GM12801 (cell line): ENCODE measurements around the gene CNPY2.

Source experiments
- CTCF ChIP-seq: IDR thresholded peaks from one replicate; pipeline ENCODE4 v1.5.1; 2011; ENCODE audit warnings: control low read depth; ENCODE audit not compliant: insufficient read length; ENCODE audit errors: extremely low read depth

The CNPY2 gene

DNA sequence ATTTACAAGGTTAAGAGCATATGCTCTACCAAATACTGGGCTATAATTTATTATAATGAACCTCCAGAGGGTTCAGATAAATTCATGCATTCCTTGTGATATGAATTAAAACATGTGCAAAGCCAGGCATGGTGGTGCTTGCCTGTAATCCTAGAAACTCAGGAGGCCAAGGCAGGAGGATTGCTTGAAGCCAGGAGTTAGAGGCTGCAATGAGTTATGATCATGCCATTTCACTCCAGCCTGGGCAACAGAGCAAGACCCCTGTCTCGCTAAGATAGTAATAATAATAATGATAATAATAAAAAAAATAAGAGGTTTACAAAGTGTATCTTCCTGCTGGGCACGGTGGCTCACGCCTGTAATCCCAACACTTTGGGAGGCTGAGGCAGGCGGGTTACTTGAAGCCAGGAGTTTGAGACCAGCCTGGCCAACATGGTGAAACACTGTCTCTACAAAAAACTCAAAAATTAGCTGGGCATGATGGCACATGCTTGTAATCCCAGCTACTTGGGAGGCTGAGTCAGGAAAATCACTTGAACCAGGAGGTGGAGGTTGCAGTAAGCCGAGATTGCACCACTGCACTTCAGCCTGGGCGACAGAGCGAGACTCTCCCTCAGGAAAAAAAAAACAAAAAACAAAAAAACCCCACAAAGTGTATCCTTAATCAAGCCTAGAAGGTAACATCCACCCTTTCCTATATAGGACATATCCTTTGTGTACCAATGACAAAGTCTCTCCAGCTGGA lies 8.4 kb downstream of the CNPY2 start:
- no peak for TF ChIP-seq CTCF

DNA sequence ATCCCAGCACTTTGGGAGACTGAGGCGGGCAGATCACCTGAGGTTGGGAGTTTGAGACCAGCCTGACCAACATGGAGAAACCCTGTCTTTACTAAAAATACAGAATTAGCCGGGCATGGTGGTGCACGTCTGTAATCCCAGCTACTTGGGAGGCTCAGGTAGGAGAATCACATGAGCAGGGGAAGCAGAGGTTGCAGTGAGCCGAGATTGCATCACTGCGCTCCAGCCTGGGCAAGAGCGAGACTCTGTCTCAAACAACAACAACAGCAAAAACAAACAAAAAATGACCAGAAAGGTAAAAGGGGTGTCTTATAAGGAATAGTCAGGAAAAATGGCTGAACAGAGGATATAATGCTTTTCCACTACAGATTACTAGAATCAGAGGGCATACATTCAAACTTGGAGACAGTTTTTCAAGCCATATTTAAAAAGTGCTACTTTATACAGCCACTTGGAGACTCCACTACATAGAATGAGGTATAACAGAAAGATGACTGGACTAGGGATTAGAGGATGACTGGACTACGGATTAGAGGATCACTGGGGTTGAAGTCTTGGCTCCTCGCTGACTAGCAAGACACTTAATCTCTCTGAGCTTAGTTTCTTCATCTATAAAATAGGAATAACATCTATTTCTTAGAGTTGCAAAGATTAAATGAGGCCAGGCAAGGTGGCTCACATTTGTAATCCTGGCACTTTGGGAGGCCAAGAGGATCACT lies 10.8 kb downstream of the CNPY2 start:
- TF ChIP-seq CTCF: no peak

DNA sequence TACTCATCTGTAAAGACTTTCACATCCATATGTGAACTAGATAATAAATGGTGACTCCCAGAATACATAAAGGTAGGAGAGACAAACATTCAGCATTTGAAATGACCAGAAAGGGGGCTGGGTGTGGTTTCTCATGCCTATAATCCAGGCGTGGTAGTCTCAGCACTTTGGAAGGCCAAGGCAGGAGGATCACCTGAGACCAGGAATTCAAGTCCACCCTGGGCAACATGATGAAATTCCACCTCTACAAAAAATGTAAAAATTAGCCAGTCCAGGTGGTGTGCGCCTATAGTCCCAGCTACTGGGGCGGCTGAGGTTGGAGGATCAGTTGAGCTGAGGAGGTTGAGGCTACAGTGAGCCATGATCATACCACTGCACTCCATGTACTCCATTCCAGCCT lies 11.5 kb downstream of the CNPY2 start:
- no peak for TF ChIP-seq CTCF

- TF ChIP-seq CTCF: no peak
These were observed 14.9 kb downstream of the CNPY2 start for GRCh38 chr12:56300644-56301464.

DNA sequence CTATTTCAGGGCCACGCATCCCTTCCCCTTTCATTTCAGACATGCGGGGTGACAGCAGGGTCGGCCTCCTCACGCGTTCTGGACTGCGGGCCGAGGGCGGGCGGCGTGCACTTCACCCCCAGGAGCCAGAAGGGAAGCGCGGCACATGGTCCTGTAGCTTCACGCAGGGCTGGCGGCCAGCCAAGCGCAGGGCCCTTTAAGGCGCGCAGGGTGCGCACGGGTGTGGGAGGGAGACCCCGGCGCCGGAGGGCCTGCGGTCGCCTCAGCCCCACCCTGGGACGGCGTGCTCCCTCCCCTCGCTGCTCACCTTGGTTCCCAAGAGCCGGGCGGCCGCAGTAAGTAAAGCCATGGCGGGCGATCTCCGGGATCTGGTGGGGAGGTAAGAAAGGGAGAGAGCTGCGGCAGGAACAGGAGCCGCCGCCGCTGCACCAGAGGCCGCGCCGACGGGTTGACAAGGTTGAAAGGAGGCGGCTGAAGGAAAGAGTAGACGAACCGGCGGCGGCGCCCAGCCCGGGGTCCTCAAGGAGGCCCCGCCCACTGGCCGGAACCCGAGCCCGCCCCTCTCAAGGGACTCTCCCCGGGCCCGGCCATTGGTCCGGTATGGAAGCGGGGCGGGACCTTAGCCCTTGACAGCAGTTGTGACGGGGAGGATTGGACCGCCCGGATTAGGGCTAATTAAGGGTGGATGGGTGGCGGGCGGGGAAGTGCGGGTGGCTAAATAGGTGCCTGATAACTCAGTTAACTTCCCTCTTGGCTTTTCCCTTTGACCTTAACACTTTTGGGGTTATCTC lies 15.7 kb downstream of the CNPY2 start, which contains the start of gene CS:
Gene CS, minus strand, starts transcription at position 478 of the 791 bp plus-strand sequence. Its CDS starts 129 bp downstream, at position 349.
- no peak for TF ChIP-seq CTCF

DNA sequence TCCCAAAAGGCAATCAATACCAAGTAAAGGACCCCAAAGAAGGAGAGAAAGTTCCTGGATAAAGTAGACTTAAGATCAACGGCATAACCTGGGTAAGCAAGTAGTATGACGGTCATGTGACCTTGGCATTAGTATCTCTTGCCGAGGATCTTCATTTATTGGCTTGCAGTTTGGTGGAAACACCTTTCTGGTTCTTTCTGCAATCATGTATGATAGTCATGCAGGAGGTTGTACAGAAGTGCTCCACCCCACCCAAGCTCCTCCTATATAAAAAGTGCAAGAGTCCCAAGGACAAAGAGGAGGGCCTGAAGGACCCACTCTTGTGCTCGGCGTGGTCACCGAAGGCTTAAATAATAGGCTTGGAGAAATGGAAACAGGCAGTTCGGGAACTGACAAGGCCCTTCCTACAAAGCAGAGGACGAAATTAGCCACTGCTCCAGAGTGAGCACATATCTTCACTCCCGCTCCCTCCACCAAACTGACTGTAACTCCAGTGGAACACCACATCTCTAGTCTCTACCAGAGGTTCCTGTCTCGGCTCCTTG lies 16.4 kb downstream of the CNPY2 start:
- no peak for TF ChIP-seq CTCF

GRCh38 chr12:56298828-56299227 lies 17.0 kb downstream of the CNPY2 start:
- TF ChIP-seq CTCF: no peak
